Head of caudate nucleus (tissue), 42 donors: ENCODE measurements around the gene ZNF689.

Experiments
- DNase-seq, 42 donors: peaks; one replicate each; pipeline versions ENCODE4 v3.0.0 to v3.0.0-alpha.2; 2020 to 2021; ENCODE audit warnings: mixed read lengths in 7 of 42
- intact Hi-C: fragments of 100-400 bp; cut with DNase I; formaldehyde crosslinking; loops from one replicate; pipeline ENCODE4 v1.15.0; 2022

Gene ZNF689

DNA sequence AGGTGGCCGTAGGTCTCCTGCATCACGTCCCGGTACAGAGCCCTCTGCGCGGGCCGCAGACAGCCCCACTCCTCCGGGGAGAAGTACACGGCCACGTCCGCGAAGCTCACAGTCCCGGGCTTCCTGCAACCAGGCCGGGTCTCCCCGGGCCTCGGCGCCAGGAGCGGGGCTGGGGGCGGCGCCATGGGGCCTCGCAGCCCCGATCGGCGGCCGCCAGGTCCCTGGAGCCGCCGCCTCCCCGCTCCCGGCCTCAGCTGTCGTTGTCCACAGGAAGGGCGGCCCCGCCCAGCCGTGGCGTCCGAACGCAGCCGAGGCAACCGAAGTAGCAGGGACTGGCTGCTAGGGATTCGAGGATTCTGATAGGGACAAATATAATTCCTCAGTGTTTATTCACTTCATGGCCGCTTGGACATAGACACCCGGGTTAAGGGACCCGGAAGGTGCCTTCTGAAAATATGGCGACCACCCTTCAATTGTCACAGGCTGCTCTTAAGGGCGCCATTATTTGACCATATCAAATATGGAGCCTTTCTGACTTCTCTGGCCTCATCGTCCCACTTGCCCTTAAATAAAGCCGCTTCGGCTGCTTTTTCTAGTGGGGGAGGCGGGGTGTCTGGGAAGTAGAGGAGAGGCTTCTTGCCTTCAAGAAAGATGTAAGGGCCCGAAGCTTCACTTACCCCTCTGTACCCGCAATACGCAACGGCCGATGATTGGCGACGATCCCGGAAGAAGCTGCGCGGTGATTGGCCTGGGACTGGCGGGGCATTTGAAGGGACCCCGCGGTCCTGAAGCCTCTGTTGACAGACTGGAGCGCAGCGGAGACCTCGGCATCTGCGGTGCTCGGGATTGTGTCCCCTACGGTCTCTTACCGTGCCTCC, 38.5 kb downstream of the ZNF689 start, which contains the start of gene ZNF688:
Gene ZNF688, minus strand, starts transcription at position 270 of the 878 bp plus-strand sequence. Its CDS starts 85 bp downstream, at position 185.
- peak; percentile 88 to 98 (median 95) for DNase-seq
- intact Hi-C loops, result loop anchor here (5.0 kb wide), 1 partner anchor 34 kb away; no protein-coding TSS in a partner anchor

DNA sequence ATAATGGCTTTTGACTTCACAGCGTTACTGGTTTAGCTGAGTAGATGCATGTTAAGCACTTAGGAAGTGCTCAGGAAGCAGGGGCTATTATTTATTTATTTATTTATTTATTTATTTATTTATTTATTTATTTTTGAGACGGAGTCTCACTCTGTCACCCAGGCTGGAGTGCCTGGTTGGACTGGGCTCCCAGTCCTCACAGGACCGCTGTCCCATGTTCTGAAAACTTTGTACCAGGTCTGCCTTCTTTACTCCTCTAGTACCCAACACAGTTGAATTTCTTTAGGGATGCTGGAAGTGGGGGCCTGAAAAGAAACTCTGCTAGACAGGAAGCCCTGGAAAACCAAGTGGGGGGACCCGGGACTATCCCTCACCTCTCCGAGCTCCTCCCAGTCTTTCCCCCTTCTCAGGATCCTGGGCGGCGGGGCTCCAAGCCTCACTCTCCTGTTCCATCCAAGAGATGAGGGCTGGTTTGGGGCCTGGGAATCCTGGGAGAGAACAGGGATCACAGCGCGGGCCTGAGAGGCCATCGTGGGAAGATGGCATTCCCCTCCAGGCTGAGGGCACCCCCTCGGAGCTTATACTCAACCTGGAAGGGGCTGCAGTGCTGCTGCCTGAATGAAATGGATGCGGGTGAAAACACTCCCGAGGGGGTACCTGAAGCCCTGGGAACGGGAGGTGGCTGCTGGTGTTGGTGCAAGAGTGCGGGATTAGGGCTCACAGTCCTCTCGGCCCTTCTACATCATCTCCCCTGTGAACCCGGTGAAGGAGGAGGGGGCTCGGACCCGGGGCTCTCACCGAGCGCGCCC, 39.3 kb downstream of the ZNF689 start:
- peak in 39 of 42 donors; percentile 15 to 68 (median 50) for DNase-seq
- intact Hi-C loops, result loop anchor here (5.0 kb wide), 1 partner anchor 34 kb away; no protein-coding TSS in a partner anchor

DNA sequence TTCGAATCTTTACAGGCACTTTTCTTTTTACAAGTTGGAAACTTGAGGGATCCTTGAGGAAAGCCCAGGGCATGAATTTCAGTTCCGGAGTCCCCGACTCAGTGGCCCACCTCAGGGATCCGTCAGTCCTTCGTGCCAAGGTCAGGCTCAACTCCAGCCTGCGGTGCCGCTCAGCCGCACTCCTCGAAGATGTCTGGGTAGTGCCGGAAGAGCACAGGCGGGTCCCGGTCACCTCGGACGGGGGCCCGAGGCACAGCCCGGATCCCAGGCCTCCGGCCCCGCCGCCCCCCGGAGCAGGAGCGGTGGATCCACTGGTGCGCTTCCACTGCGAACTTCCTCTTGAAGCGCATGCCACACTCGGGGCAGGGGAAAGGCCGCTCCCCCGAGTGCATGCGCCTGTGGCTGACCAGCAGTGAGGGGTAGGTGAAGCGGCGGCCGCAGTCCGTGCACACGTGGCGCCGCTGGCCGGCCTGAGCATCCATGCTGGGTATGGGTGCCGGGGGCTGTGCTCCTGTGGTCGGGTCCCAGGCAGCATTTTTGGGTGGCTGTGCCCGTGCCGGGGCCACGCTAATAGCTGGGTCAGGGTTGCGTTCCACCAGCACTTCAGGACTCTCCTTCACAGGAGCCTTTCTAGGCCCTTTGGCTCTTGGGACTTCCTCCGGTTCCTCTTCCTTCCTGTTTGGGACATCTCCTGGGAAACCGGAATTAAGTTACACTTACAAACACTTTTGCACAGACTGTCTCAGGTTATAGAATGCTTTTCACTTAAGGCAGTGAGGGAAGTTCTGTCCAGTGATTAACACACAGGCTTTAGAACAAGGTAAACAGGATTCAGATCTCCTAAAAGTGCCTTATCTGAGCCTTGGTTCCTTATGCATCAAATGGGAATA, 40.2 kb downstream of the ZNF689 start:
- DNase-seq, result no peak
- intact Hi-C loops, result loop anchor here (5.0 kb wide), 1 partner anchor 33 kb away; no protein-coding TSS in a partner anchor

DNA sequence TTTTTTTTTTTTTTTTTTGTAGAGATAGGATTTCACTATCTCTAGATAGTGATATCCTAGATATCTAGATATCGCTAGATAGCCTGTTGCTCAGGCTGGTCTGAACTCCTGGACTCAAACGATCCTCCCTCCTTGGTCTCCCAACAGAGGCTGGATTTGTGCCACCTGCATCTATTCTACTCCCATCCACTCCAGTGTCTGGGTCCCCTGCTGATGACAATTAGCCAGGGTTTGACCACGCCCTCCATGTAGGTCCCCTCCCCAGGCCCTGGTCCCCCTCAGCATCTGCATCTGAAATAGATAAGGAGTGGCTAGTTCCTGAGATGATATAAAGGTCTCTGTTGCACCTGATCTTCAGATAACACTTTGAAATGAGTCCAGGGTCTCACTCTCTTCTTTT, 40.9 kb downstream of the ZNF689 start:
- no peak for DNase-seq

DNA sequence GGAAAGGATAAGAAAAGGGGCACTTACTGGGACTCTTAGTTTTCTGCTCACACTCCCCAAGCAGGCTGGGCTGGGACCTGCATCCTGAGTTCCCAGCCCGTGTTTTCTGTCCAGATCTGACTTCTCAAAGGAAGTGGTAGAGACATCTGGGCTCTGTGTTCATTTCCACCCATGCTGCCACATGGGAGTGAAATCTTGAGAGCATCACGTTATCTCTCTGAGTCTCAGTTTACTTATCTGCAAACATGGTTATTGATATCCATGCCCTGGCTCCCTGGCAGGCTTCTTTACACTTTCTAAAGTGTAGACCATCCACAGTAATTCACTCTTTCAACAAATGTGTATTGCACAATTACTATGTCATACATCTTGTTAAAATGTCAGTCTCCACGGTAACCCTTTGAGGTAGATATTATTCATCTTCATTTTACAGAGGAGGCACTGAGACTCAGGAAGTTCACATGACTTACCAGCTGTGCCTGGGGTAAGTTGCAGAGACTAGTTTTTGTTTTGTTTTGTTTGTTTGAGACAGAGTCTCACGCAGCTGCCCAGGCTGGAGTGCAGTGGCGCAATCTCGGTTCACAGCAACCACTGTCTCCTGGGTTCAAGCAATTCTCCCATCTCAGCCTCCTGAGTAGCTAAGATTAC, 42.1 kb downstream of the ZNF689 start:
- intact Hi-C loops, result no loop called here
- no peak for DNase-seq

More for the DNA sequence above, 40.9 kb downstream of the ZNF689 start:
- intact Hi-C loops, result no loop called here

DNA sequence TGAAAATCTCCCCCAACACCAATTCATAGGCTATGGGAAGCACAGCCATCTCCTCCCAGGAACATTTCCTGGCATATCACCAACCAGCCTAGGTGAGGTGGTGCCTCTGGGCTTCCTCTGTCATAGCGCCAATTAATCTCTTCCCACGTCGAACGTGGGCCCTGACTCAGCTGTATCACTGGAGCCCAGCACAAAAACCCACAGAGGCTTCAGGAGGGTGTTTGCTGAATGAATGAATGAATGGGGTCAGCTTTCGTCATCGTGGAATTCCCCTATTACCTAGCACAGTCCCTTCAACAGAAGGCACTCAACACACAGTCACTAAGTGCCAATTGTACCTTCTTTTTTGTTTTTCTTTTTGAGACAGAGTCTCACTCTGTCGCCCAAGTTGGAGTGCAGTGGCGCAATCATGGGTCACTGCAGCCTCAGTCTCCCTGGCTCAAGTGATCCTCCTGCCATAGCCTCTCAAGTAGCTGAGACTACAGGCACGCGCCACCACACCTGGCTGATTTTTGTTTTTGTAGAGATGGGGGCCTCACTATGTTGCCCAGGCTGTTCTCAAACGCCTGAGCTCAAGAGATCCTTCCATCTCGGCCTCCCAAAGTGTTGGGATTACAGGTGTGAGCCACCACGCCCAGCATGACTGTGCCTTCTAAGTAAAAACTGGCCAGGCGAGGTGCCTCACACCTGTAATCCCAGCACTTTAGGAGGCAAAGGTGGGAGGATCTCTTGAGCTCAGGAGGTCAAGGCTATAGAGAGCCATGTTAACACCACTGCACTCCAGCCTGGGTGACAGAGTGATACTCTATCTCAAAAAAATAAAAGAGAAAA, 42.8 kb downstream of the ZNF689 start:
- peak in 36 of 42 donors; percentile 31 to 84 (median 56) for DNase-seq
- intact Hi-C loops, result no loop called here

DNA sequence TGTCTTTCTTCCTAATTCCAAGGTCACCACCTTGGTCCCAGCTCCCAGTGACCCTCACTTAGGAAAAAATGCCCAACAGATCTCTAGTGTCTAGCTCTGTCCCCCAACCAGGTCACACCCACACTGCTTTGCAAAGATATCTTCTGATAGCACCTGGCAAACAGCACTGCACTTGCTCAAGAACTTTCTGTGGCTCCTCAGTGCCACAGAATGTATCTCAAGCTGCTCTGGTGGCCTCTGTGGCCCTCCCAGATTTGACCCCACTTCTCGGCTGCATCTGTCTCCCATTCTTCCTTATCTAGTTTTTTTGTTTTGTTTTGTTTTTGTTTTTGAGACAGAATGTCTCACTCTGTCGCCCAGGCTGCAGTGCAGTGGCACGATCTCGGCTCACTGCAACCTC, 43.7 kb downstream of the ZNF689 start:
- no peak for DNase-seq
- intact Hi-C loops, result no loop called here

DNA sequence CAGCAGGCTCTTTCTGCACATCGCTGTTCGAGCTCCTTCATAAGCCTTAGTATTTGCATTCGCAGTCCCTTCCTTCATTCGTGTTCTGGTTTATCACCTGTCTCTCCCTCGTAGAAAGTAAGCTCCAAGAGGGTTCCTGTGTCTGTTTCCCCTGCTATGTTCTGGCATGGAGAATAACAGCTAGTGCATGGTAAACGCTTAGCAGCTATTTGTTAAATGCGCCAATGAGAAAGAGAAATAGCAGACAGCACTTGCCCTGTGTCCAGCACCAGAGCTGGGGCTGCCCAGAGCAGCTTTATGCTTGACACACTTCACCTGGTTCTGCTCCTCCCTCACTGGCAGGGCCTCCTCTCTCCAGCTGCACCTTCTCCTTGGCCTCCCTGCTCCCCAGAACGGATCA, 44.2 kb downstream of the ZNF689 start:
- no peak for DNase-seq
- intact Hi-C loops, result no loop called here

DNA sequence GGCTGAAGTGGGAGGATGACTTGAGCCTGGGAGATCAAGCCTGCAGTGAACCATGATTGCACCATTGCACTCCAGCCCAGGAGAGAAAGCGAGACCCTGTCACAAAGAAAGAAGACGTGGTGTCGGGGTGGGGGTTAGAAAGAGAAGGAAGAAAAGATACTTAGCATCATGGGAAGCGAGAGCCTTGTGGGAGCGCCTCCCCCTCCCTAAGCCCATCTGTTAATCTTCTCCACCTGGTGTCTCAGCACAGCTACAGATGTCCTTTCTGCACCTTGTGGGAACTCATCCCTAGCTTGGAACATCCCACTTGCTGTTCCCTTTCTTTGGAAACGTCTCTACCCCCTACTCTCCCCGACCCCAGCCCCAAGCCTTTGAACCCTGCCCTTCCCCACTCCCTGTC, 44.7 kb downstream of the ZNF689 start:
- intact Hi-C loops, result no loop called here
- DNase-seq, result no peak

DNA sequence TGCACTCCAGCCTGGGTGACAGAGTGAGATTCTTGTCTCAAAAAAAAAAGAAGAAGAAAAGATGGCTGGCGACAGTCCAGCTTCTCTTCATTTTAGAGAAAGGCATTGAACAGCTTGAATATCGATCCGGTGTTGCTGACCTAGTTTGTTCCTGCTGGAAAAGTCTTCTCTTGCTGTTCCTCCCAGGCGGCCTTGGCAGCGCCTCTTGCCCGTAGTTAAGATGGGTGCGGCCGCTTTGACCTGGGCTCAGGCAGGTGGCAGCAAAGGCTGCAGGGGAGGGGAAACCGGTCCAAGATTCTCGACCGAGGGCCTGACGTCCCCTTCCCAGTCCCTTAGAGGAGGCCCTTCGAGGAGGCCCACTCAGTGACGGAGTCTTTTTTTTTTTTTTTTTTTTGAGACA, 48.2 kb downstream of the ZNF689 start:
- intact Hi-C loops, result no loop called here
- DNase-seq, result no peak

DNA sequence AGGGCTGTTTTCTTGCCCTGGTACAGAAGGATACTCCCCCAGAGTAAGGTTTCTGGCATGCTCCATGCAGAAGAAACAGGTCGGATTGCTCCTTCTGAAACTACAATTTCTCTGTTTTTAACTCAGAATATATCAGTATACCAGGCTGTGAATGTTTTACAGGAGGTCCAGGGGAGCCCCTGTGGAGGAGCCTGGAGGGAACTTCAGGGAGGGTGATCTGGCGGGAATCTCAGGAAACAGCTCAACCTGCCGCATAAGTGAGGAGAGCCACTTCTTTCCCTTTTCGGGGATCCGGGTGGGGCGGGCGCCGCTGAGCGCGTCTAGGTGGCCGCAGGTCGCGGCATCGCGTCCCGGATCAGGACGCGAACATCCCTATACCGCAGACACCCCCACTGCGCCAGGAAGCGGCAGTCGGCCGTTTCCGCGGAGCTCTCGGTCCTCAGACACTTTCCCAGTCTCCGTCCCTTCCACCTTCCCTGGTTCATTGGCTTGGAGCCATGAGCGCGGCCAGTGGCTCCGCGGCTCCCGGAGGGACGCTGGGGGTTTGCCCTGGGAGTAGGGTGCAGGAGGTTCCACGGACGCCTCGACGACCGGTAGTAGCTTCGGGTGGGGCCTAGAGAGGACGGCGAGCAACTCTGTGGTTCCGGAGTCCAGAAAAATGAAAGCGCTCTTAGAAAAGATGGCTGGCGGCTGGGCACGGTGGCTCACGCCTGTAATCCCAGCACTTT, 48.9 kb downstream of the ZNF689 start:
- peak in 8 of 42 donors; percentile 10 to 59 (median 26) for DNase-seq
- intact Hi-C loops, result no loop called here

DNA sequence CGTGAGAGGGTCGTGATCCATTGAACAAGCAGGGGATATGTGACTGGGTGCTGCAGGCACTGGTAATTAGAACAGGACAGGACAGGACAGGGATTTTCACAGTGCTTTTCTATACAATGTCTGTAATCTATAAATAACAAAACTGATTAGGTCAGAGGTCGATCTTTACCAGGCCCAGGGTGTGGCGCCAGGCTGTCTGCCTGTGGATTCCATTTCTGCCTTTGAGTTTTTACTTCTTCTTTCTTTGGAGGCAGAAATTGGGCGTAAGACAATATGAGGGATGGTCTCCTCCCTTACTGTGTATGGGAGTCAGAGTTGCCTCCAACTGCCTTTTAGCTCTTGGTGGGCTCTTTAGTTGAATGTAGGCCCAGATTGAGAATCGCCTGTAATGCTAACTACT, 50.5 kb downstream of the ZNF689 start:
- no peak for DNase-seq
- intact Hi-C loops, result no loop called here

DNA sequence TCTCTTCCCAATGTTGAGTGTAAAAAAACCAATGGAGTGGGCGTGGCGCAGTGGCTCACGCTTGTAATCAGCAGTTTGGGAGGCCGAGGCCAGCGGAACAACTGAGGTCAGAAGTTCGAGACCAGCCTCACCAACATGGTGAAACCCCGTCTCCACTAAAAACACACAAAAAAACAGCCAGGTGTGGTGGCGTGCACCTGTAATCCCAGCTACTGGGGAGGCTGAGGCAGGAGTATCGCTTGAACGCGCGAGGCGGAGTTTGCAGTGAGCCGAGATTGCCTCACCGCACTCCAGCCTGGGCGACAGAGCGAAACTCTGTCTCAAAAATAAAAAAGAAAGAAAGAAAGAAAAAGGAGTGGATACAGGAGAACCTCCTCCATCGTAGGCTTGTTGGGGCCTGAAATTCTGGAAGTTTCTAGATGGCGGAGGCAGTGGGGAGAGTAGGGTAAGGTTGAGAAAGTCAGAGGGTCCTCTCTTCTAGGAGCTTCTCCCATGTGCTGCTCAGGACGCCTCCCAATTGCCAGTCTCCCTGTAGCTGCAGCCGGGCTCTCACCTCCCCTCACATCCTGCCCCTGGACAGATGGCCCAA, 51.3 kb downstream of the ZNF689 start:
- no peak for DNase-seq
- intact Hi-C loops, result loop anchor here (1.0 kb wide), 1 partner anchor 25 kb away; the partner anchor contains the start of gene ZNF747

DNA sequence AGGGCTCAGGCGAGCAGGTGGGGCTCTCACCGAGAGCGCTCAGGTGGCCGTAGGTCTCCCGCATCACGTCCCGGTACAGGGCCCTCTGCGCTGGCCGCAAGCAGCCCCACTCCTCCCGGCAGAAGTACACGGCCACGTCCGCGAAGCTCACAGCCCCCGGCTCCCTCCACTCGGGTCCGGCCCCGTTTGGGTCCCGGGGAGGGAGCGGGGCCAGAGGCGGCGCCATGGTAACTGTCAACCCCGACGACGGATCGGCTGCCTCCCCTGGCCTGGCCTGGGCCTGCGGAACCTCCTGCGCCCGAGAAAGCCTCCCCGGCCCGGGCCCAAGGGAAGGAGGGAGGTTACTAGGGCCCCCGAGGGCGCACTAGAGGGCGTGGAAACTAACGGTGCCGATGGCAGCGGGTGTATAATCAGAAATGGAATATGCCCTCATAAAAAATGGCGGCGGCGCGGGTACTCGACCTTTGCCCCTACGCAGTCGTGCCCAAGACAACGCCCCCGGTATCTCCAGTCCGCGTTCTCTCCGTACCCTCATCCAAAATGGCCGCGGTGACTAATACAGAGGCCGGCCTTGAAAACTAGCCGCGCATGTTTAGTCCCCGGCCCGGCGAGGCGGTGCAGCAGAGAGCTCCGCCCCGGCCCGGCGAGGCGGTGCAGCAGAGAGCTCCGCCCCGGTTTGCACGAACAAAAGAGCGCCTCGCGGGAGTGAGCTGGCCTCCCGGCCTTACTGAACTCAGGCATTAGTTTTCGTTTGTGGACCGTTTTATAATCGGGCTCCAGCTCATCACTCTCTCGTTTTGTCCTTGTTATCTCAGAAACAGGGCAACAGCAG, 52.0 kb downstream of the ZNF689 start, which contains the start of gene ZNF764:
Gene ZNF764, minus strand, starts transcription at position 418 of the 832 bp plus-strand sequence. Its CDS starts 192 bp downstream, at position 226.
- peak; percentile 96 to 100 (median 98) for DNase-seq
- intact Hi-C loops, result loop anchor here (1.0 kb wide), 1 partner anchor 24 kb away; the partner anchor contains the start of gene ZNF747

DNA sequence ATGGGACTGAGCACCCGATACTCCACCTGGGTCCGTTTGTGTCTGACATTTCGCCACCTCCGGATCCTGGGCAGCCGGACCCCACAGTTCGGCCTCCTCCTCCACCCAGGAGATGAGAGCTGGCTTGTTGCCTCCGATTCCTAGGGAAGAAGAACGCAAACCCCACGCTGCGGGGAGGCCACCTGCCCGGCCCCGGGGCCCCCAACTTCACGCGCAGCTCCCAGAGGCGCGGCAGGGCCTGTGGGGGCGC, 52.6 kb downstream of the ZNF689 start:
- peak in 4 of 42 donors; percentile 19 to 48 (median 39) for DNase-seq
- intact Hi-C loops, result no loop called here

DNA sequence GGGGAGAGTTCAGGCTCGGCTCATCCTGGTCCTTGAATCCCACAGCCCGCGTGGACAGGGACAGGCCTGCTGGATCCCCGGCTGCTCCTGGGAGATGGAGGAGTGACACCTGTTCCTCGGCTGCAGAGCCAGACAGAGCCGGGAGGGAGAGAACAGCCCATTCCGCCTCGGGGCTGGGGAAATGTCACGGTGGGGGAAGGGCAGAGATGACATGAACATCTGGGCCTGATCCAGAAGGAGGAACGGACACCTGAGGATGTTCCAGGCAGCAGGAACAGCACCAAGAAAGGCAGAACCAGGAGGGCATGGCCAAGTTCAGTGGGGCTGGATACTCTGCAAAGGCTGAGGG, 54.1 kb downstream of the ZNF689 start:
- intact Hi-C loops, result no loop called here

More for the DNA sequence above, 54.1 kb downstream of the ZNF689 start:
- no peak for DNase-seq
